ENCODE data around the gene WNT1.

WNT1 gene

GRCh38 chr12:49022558-49023178 lies 44.5 kb downstream of the WNT1 start:
- H3K27ac Mint-ChIP-seq, result peak overlapping the region; percentile 33
- no peak for ATAC-seq
- H3K4me3 Mint-ChIP-seq, result no peak overlapping the region

GRCh38 chr12:49023812-49024211 lies 45.7 kb downstream of the WNT1 start:
- Mint-ChIP-seq H3K4me3 (no peak overlapping the region), H3K9me3 (no peaks in the 10 kb centered on the region), H3K27me3 (no peaks in the 10 kb centered on the region), H3K4me1 (peaks cover 14% of the 10 kb centered on the region), H3K36me3 (peaks cover 75% of the 10 kb centered on the region), H3K27ac (no peak overlapping the region)
- no peak for ATAC-seq

More at GRCh38 chr12:49022558-49023178, 44.5 kb downstream of the WNT1 start:
- H3K9me3 Mint-ChIP-seq, result no peaks in the 10 kb centered on the region
- H3K36me3 Mint-ChIP-seq, result peaks cover 64% of the 10 kb centered on the region
- H3K4me1 Mint-ChIP-seq, result peaks cover 22% of the 10 kb centered on the region
- no peaks in the 10 kb centered on the region for H3K27me3 Mint-ChIP-seq

- Mint-ChIP-seq H3K36me3 (peaks cover 76% of the 10 kb centered on the region), H3K27ac (no peak overlapping the region), H3K27me3 (no peaks in the 10 kb centered on the region), H3K9me3 (no peaks in the 10 kb centered on the region), H3K4me1 (peaks cover 7% of the 10 kb centered on the region), H3K4me3 (no peak overlapping the region)
- ATAC-seq, result no peak
Observed at GRCh38 chr12:49024543-49024942, 46.4 kb downstream of the WNT1 start.

- no peak overlapping the region for H3K27ac Mint-ChIP-seq
- ATAC-seq, result no peak
- H3K4me3 Mint-ChIP-seq, result no peak overlapping the region
- H3K9me3 Mint-ChIP-seq, result no peaks in the 10 kb centered on the region
- no peaks in the 10 kb centered on the region for H3K27me3 Mint-ChIP-seq
- H3K4me1 Mint-ChIP-seq, result no peaks in the 10 kb centered on the region
- H3K36me3 Mint-ChIP-seq, result peaks cover 76% of the 10 kb centered on the region
Observed at GRCh38 chr12:49025463-49025862, 47.3 kb downstream of the WNT1 start.

- Mint-ChIP-seq H3K27ac (no peak overlapping the region), H3K9me3 (no peaks in the 10 kb centered on the region), H3K4me3 (no peak overlapping the region), H3K36me3 (peaks cover 74% of the 10 kb centered on the region), H3K4me1 (no peaks in the 10 kb centered on the region), H3K27me3 (no peaks in the 10 kb centered on the region)
- ATAC-seq, result no peak
Observed at GRCh38 chr12:49026101-49026500, 48.0 kb downstream of the WNT1 start.

- H3K4me1 Mint-ChIP-seq, result no peaks in the 10 kb centered on the region
- ATAC-seq, result no peak
- no peak overlapping the region for H3K4me3 Mint-ChIP-seq
- H3K27me3 Mint-ChIP-seq, result no peaks in the 10 kb centered on the region
- H3K9me3 Mint-ChIP-seq, result no peaks in the 10 kb centered on the region
- peaks cover 70% of the 10 kb centered on the region for H3K36me3 Mint-ChIP-seq
- H3K27ac Mint-ChIP-seq, result no peak overlapping the region
Observed at GRCh38 chr12:49026678-49027480, 48.8 kb downstream of the WNT1 start.

- Mint-ChIP-seq H3K9me3 (no peaks in the 10 kb centered on the region), H3K36me3 (peaks cover 59% of the 10 kb centered on the region), H3K4me1 (no peaks in the 10 kb centered on the region)
Observed at GRCh38 chr12:49027846-49028555, 49.9 kb downstream of the WNT1 start.

GRCh38 chr12:49028666-49029275 lies 50.6 kb downstream of the WNT1 start:
- Mint-ChIP-seq H3K36me3 (peaks cover 59% of the 10 kb centered on the region), H3K9me3 (no peaks in the 10 kb centered on the region), H3K4me1 (no peaks in the 10 kb centered on the region), H3K27ac (no peak overlapping the region), H3K27me3 (no peaks in the 10 kb centered on the region), H3K4me3 (no peak overlapping the region)
- ATAC-seq, result no peak

More at GRCh38 chr12:49027846-49028555, 49.9 kb downstream of the WNT1 start:
- no peak overlapping the region for H3K27ac Mint-ChIP-seq
- H3K27me3 Mint-ChIP-seq, result no peaks in the 10 kb centered on the region
- H3K4me3 Mint-ChIP-seq, result no peak overlapping the region
- no peak for ATAC-seq

GRCh38 chr12:49030119-49030518 lies 52.0 kb downstream of the WNT1 start:
- H3K4me3 Mint-ChIP-seq, result no peak overlapping the region
- H3K9me3 Mint-ChIP-seq, result no peaks in the 10 kb centered on the region
- ATAC-seq, result no peak
- no peaks in the 10 kb centered on the region for H3K27me3 Mint-ChIP-seq
- H3K36me3 Mint-ChIP-seq, result peaks cover 57% of the 10 kb centered on the region
- H3K4me1 Mint-ChIP-seq, result no peaks in the 10 kb centered on the region
- no peak overlapping the region for H3K27ac Mint-ChIP-seq

- ATAC-seq, result no peak
- no peaks in the 10 kb centered on the region for H3K9me3 Mint-ChIP-seq
- H3K27ac Mint-ChIP-seq, result peak overlapping the region; percentile 55
- H3K4me3 Mint-ChIP-seq, result no peak overlapping the region
- H3K4me1 Mint-ChIP-seq, result no peaks in the 10 kb centered on the region
- H3K36me3 Mint-ChIP-seq, result peaks cover 60% of the 10 kb centered on the region
- H3K27me3 Mint-ChIP-seq, result no peaks in the 10 kb centered on the region
Observed at GRCh38 chr12:49030714-49031572, 52.8 kb downstream of the WNT1 start.

GRCh38 chr12:49031573-49032161 lies 53.5 kb downstream of the WNT1 start:
- Mint-ChIP-seq H3K4me3 (no peak overlapping the region), H3K9me3 (no peaks in the 10 kb centered on the region), H3K27ac (no peak overlapping the region), H3K27me3 (no peaks in the 10 kb centered on the region), H3K36me3 (peaks cover 59% of the 10 kb centered on the region), H3K4me1 (no peaks in the 10 kb centered on the region)
- no peak for ATAC-seq

Measured in stimulated activated memory B cell treated with anti-CD40 and anti-IgM and Interleukin-4, amounts not matched to agents 10 μg/mL and 1 μg/mL and 100 μg/mL, for 72 hours (primary cell).